Measurements from ENCODE around the gene ADAP1. TPM values are rescaled to one million over a fixed set of nuclear protein-coding genes. Genes with fewer than 3 reads are reported as not detected.
"Not testable (repeated sequence)": the region's sequence is repeated elsewhere in the genome, so short reads cannot be mapped to it uniquely, and the experiment has no call there.

Gene ADAP1
- total and polyA plus RNA-seq, 12 donors = 2.3 to 14.9 (median 9.7) TPM

DNA sequence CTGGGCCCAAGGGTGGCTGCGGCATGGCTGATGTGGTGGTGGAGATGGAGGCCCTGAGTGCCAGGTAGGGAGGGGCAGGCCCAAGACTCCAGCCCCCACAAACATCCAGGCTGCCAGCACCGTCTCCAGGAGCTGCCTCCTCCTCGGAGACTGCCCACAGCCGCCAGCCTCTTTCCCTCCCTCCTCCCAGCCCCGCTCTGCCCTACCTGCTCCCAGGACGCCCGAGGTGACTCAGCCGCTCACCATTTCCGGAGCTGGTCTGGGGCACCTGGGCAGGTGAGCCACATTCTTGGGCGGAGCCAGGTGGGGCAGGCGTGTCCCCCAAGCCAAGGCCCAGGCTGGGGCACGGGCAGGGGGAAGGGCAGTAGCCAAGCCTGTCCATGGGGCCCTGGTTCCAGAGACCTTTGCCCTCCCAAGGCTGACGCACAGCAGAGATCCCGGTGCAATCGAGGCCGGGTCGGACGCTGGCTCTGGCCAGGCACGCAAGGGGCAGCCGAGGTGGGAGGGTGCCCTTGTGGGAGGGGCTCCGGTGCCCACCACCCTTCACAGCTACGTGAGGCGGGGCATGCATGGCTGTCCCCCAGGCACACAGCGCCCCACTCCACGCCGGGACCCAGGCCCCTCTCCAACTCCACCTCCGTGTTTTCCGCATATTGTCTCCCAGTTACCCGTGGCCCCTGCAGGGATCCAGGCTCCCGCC lies 8.8 kb downstream of the ADAP1 start:
- H3K9me3 ChIP-seq = peaks cover 0 to 4% (median 0%) of the 10 kb centered on the region in 11 donors
- intact Hi-C loops (cut with DNase I) = no loop called here
- 82 to 85% methylated on average over 29 to 30 of the region's 30 CpGs for WGBS, 2 donors
- H3K4me1 ChIP-seq = peaks cover 0 to 7% (median 0%) of the 10 kb centered on the region in 9 donors
- peak in 4 of 8 donors; percentile 9 to 48 (median 40) for ATAC-seq
- no peaks in the 10 kb centered on the region for H3K36me3 ChIP-seq
- H3K27me3 ChIP-seq = peaks cover 0 to 21% (median 0%) of the 10 kb centered on the region in 7 donors
- DNase-seq = peak in 1 of 2 donors; percentile 8
- TF ChIP-seq, protein P1, sequence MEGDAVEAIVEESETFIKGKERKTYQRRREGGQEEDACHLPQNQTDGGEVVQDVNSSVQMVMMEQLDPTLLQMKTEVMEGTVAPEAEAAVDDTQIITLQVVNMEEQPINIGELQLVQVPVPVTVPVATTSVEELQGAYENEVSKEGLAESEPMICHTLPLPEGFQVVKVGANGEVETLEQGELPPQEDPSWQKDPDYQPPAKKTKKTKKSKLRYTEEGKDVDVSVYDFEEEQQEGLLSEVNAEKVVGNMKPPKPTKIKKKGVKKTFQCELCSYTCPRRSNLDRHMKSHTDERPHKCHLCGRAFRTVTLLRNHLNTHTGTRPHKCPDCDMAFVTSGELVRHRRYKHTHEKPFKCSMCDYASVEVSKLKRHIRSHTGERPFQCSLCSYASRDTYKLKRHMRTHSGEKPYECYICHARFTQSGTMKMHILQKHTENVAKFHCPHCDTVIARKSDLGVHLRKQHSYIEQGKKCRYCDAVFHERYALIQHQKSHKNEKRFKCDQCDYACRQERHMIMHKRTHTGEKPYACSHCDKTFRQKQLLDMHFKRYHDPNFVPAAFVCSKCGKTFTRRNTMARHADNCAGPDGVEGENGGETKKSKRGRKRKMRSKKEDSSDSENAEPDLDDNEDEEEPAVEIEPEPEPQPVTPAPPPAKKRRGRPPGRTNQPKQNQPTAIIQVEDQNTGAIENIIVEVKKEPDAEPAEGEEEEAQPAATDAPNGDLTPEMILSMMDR (IDR thresholded peaks at IDR 0.05) = no peak
- no peak overlapping the region for H3K4me3 ChIP-seq
- no peak overlapping the region for H3K27ac ChIP-seq

GRCh38 chr7:945147-945555 lies 9.3 kb downstream of the ADAP1 start:
- DNase-seq (peak in 1 of 2 donors; percentile 6), ATAC-seq (no peak)
- TF ChIP-seq, protein P1 (IDR thresholded peaks at IDR 0.05) = no peak
- peaks cover 0 to 21% (median 0%) of the 10 kb centered on the region in 7 donors for H3K27me3 ChIP-seq
- 87% methylated on average over 13 of the region's 13 CpGs for WGBS, 2 donors
- H3K9me3 ChIP-seq = peaks cover 0 to 8% (median 0%) of the 10 kb centered on the region in 11 donors
- no peaks in the 10 kb centered on the region for H3K36me3 ChIP-seq
- no peak overlapping the region for H3K27ac ChIP-seq
- intact Hi-C loops (cut with DNase I) = no loop called here
- H3K4me3 ChIP-seq = no peak overlapping the region
- peaks cover 0 to 7% (median 0%) of the 10 kb centered on the region in 9 donors for H3K4me1 ChIP-seq

DNA sequence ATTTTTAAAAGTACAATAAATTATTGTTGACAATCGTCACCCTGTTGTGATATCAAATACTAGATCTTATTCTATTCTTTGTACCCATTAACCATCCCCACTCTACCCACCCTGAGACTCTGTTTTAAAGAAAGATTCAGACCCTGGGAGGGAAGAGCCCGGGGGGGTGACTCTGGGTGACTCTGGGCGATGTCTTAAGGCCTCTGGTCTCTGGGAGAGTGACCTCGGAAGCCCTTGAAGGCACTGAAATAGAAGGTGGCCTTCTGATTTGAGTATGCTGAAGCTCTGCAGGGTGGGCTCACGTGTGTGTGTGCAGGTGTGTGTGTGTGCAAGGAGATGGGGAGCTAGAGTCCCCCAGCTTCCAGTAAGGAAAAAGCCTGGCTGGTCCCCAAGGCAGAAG lies 9.7 kb downstream of the ADAP1 start:
- Histone ChIP-seq H3K36me3 (no peaks in the 10 kb centered on the region), H3K4me1 (peaks cover 0 to 7% (median 0%) of the 10 kb centered on the region in 9 donors), H3K4me3 (no peak overlapping the region), H3K27me3 (peaks cover 0 to 21% (median 0%) of the 10 kb centered on the region in 7 donors), H3K9me3 (peaks cover 0 to 8% (median 0%) of the 10 kb centered on the region in 11 donors), H3K27ac (no peak overlapping the region)
- ATAC-seq (no peak), DNase-seq (no peak)
- TF ChIP-seq, protein P1 (IDR thresholded peaks at IDR 0.05) = no peak
- intact Hi-C loops (cut with DNase I) = no loop called here
- 91 to 92% methylated on average over 5 of the region's 5 CpGs for WGBS, 2 donors

DNA sequence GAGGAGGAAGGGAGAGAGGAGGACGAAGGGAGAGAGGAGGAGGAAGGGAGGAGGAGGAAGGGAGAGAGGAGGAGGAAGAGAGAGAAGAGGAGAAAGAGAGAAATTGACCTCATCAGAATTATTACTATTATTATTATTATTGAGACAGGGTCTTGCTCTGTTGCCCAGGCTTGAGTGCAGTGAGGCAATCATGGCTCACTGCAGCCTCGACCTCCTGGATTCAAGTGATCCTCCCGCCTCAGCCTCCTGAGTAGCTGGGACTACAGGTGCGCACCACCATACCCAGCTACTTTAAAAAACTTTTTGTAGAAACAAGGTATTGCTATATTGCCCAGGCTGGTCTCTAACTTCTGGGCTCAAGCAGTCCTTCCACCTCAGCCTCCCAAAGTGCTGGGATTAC lies 10.7 kb downstream of the ADAP1 start:
- DNase-seq; ATAC-seq; H3K4me1 ChIP-seq; H3K9me3 ChIP-seq; H3K27ac ChIP-seq; intact Hi-C loops (cut with DNase I); H3K36me3 ChIP-seq; H3K4me3 ChIP-seq: not testable (repeated sequence)
- H3K27me3 ChIP-seq = peaks cover 0 to 21% (median 0%) of the 10 kb centered on the region in 7 donors
- 74 to 80% methylated on average over 4 of the region's 4 CpGs for WGBS, 2 donors

All from heart right ventricle (tissue), 16 donors.